Measurements from ENCODE around the gene KIF21B.

Gene KIF21B

GRCh38 chr1:201048521-201048920 is 25.0 kb upstream of the KIF21B start:
- intact Hi-C loops (cut with DNase I): loop anchor here (10.0 kb wide), 1 partner anchor 66 kb away; the partner anchor contains the start of gene CACNA1S
- peak in 1 of 10 donors; percentile 74 for DNase-seq

GRCh38 chr1:201044119-201044518 is 20.6 kb upstream of the KIF21B start:
- intact Hi-C loops (cut with DNase I): loop anchor here (5.0 to 10.0 kb wide), 2 partner anchors 71 to 487 kb away; partner anchors contain the start of gene CACNA1S
- DNase-seq: peak in 1 of 10 donors; percentile 60

- peak in 9 of 10 donors; percentile 49 to 95 (median 74) for DNase-seq
- intact Hi-C loops (cut with DNase I): loop anchor here (1.0 to 10.0 kb wide), 3 partner anchors 71 to 486 kb away; partner anchors contain the start of gene CACNA1S
These were observed 19.4 kb upstream of the KIF21B start for GRCh38 chr1:201042779-201043461.

- no peak for DNase-seq
- intact Hi-C loops (cut with DNase I): loop anchor here (5.0 to 10.0 kb wide), 2 partner anchors 74 to 484 kb away; partner anchors contain the start of gene CACNA1S
These were observed 17.5 kb upstream of the KIF21B start for GRCh38 chr1:201041011-201041410.

GRCh38 chr1:201039876-201040275 is 16.4 kb upstream of the KIF21B start:
- intact Hi-C loops (cut with DNase I): loop anchor here (5.0 to 10.0 kb wide), 2 partner anchors 75 to 483 kb away; partner anchors contain the start of gene CACNA1S
- peak in 2 of 10 donors; percentile 67 to 69 for DNase-seq

GRCh38 chr1:201039418-201039817 is 15.9 kb upstream of the KIF21B start:
- intact Hi-C loops (cut with DNase I): no loop called here
- no peak for DNase-seq

GRCh38 chr1:201038186-201038876 is 14.8 kb upstream of the KIF21B start:
- peak in 5 of 10 donors; percentile 46 to 94 (median 88) for DNase-seq
- intact Hi-C loops (cut with DNase I): no loop called here

- DNase-seq: peak in 4 of 10 donors; percentile 57 to 91 (median 81)
- intact Hi-C loops (cut with DNase I): no loop called here
These were observed 12.8 kb upstream of the KIF21B start for GRCh38 chr1:201036188-201036842.

GRCh38 chr1:201034671-201035070 is 11.2 kb upstream of the KIF21B start:
- DNase-seq: peak in 1 of 10 donors; percentile 59
- intact Hi-C loops (cut with DNase I): no loop called here

- DNase-seq: peak in 1 of 10 donors; percentile 29
- intact Hi-C loops (cut with DNase I): no loop called here
These were observed 8.9 kb upstream of the KIF21B start for GRCh38 chr1:201032408-201032807.

GRCh38 chr1:201028461-201028889 is 5.0 kb upstream of the KIF21B start:
- intact Hi-C loops (cut with DNase I): no loop called here
- DNase-seq: no peak

- intact Hi-C loops (cut with DNase I): no loop called here
- no peak for DNase-seq
These were observed 3.3 kb upstream of the KIF21B start for GRCh38 chr1:201026836-201027235.

- intact Hi-C loops (cut with DNase I): no loop called here
- peak in 3 of 10 donors; percentile 55 to 91 (median 83) for DNase-seq
These were observed 2.7 kb upstream of the KIF21B start for GRCh38 chr1:201026234-201026633.

- peak in 1 of 10 donors; percentile 87 for DNase-seq
- intact Hi-C loops (cut with DNase I): no loop called here
These were observed 2.1 kb upstream of the KIF21B start for GRCh38 chr1:201025571-201026002.

- peak in 7 of 10 donors; percentile 50 to 96 (median 65) for DNase-seq
- intact Hi-C loops (cut with DNase I): no loop called here
These were observed 1.1 kb upstream of the KIF21B start for GRCh38 chr1:201024625-201024998.

- intact Hi-C loops (cut with DNase I): no loop called here
- peak in 1 of 10 donors; percentile 6 for DNase-seq
These were observed 558 bp upstream of the KIF21B start for GRCh38 chr1:201023920-201024624.

GRCh38 chr1:201022820-201023516 is 546 bp downstream of the KIF21B start:
- DNase-seq: peak in 2 of 10 donors; percentile 79 to 86

GRCh38 chr1:201022493-201022819 is 1.1 kb downstream of the KIF21B start:
- no peak for DNase-seq
- intact Hi-C loops (cut with DNase I): no loop called here

More at GRCh38 chr1:201022820-201023516, 546 bp downstream of the KIF21B start:
- intact Hi-C loops (cut with DNase I): no loop called here

- peak in 2 of 10 donors; percentile 55 to 71 for DNase-seq
- intact Hi-C loops (cut with DNase I): no loop called here
These were observed 1.7 kb downstream of the KIF21B start for GRCh38 chr1:201021630-201022492.
